ENCODE data around the gene RBM17. TPM values are rescaled to one million over a fixed set of nuclear protein-coding genes. Genes with fewer than 3 reads are reported as not detected.
"Not testable (repeated sequence)": the region's sequence is repeated elsewhere in the genome, so short reads cannot be mapped to it uniquely, and the experiment has no call there.

The RBM17 gene
- 90.8 TPM for total RNA-seq
- long read RNA-seq, transcript RBM17-201 (12 exons, 2,755 nt) = major isoform, 82 of 164 reads
- long read RNA-seq, partial matches to known transcripts = 56 of 164 reads
- long read RNA-seq, other reads (novel, unspliced or antisense) = 26 of 164 reads

- H3K27me3 ChIP-seq (ENCODE audit: low read depth) = no peaks in the 10 kb centered on the region
- H3K9me3 ChIP-seq = no peaks in the 10 kb centered on the region
- H3K36me3 ChIP-seq = no peaks in the 10 kb centered on the region
- H3K4me3 ChIP-seq = peak within 1 kb of the TSS; percentile 93
- DNase-seq (peak; percentile 98), ATAC-seq (peak; percentile 97 to 99)
- H3K27ac ChIP-seq = peak within 1 kb of the TSS; percentile 87
- intact Hi-C loops (cut with DNase I) = no loop called here
- TF ChIP-seq CTCF (IDR thresholded peaks at IDR 0.05) = peak; percentile 100
- peaks cover 73% of the 10 kb centered on the region for H3K4me1 ChIP-seq
Measured at GRCh38 chr10:6088721-6089333, at the start of gene RBM17. Gene RBM17 (plus strand): TSS chr10:6089034. CDS start chr10:6097066, 8,032 bp downstream.

GRCh38 chr10:6039711-6040110 is 49.1 kb upstream of the RBM17 start:
- Histone ChIP-seq H3K27me3 (ENCODE audit: low read depth) (no peaks in the 10 kb centered on the region), H3K9me3 (no peaks in the 10 kb centered on the region), H3K36me3 (no peaks in the 10 kb centered on the region), H3K27ac (no peak overlapping the region), H3K4me1 (peaks cover 6% of the 10 kb centered on the region), H3K4me3 (no peak overlapping the region)
- DNase-seq (no peak), ATAC-seq (no peak)
- TF ChIP-seq CTCF (IDR thresholded peaks at IDR 0.05) = no peak
- intact Hi-C loops (cut with DNase I) = no loop called here

GRCh38 chr10:6040205-6040604 is 48.6 kb upstream of the RBM17 start:
- intact Hi-C loops (cut with DNase I) = no loop called here
- Histone ChIP-seq H3K4me1 (peaks cover 7% of the 10 kb centered on the region), H3K27me3 (ENCODE audit: low read depth) (no peaks in the 10 kb centered on the region), H3K4me3 (no peak overlapping the region), H3K9me3 (no peaks in the 10 kb centered on the region), H3K36me3 (no peaks in the 10 kb centered on the region), H3K27ac (no peak overlapping the region)
- ATAC-seq (no peak), DNase-seq (no peak)
- no peak for TF ChIP-seq CTCF (IDR thresholded peaks at IDR 0.05)

- H3K27ac ChIP-seq; H3K4me1 ChIP-seq; ATAC-seq; H3K4me3 ChIP-seq; intact Hi-C loops (cut with DNase I); DNase-seq; H3K9me3 ChIP-seq; H3K36me3 ChIP-seq; H3K27me3 ChIP-seq (ENCODE audit: low read depth): not testable (repeated sequence)
Measured at GRCh38 chr10:6043377-6043776, 45.5 kb upstream of the RBM17 start.

GRCh38 chr10:6044060-6044459 is 44.8 kb upstream of the RBM17 start:
- H3K4me1 ChIP-seq = peaks cover 9% of the 10 kb centered on the region
- no peaks in the 10 kb centered on the region for H3K36me3 ChIP-seq
- ATAC-seq = no peak
- no peak for TF ChIP-seq CTCF (IDR thresholded peaks at IDR 0.05)
- intact Hi-C loops (cut with DNase I) = no loop called here
- no peaks in the 10 kb centered on the region for H3K9me3 ChIP-seq
- no peak overlapping the region for H3K27ac ChIP-seq
- H3K4me3 ChIP-seq = no peak overlapping the region
- DNase-seq = no peak
- H3K27me3 ChIP-seq (ENCODE audit: low read depth) = no peaks in the 10 kb centered on the region

GRCh38 chr10:6044751-6045313 is 44.0 kb upstream of the RBM17 start:
- Histone ChIP-seq H3K36me3 (no peaks in the 10 kb centered on the region), H3K27ac (no peak overlapping the region), H3K4me3 (no peak overlapping the region), H3K9me3 (no peaks in the 10 kb centered on the region), H3K27me3 (ENCODE audit: low read depth) (no peaks in the 10 kb centered on the region), H3K4me1 (peaks cover 9% of the 10 kb centered on the region)
- intact Hi-C loops (cut with DNase I) = no loop called here
- TF ChIP-seq CTCF (IDR thresholded peaks at IDR 0.05) = no peak
- DNase-seq (no peak), ATAC-seq (no peak)
